ENCODE measurements around the gene SPATS2. TPM values are rescaled to one million over a fixed set of nuclear protein-coding genes. Genes with fewer than 3 reads are reported as not detected.
"Not testable (repeated sequence)": the region's sequence is repeated elsewhere in the genome, so short reads cannot be mapped to it uniquely, and the experiment has no call there.

SPATS2 gene
- total RNA-seq = 10 to 100 TPM; 12.1 to 14.8 TPM
- long read RNA-seq, donor 1, partial matches to known transcripts = 3 of 9 reads
- long read RNA-seq, donor 1, other reads (novel, unspliced or antisense) = 3 of 9 reads
- long read RNA-seq, donor 2, partial matches to known transcripts = 3 of 8 reads
- long read RNA-seq, donor 2, other reads (novel, unspliced or antisense) = 2 of 8 reads

DNA sequence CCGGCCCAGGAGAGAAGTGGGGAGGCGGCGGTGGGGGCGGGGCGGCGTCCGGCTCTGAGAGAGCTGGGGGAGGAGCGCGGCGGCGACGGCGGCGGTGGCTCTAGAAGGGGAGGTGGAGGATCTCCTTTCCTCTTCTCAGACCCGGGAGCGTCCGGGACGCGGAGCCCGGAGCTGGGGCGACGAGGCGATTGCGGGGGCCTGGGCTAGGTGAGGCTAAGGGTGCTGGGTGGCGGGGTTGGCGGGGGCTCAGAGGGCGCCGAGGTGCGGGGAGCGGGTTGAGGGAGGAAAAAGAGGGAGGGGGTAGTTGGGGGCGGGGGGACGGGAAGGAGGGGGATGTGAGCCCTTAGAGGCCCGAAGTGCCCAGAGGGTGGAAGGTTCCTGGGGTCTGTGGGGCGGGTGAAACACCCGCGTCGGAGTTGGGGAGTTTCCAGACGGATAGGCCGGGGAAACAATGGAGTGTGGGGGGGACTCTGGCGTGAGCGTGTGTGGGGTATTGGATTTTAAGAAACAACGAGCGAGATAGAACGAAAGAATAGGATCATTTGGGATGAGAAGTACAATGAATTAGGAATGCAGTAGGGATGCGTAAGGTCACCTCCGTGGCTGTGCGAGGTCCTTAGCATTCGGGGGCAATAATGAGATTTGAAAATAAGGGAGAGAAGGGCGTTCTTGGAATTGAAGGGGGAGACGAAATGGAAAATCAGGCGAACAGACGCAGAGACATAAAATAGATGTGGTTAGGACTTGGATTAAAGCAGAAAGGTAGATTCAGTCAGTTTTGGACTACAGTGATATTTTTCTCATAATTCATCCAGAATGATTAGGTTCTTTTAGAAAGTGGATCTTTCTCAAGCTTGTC is at the start of gene SPATS2:
Gene SPATS2 (plus strand): TSS at position 82 of the 859 bp plus-strand sequence. CDS start 93,551 bp downstream, outside the sequence.
- intact Hi-C loops (cut with DNase I) = loop anchor here in 1 of 2 donors (10.0 kb wide), 1 partner anchor 147 kb away; no protein-coding TSS in a partner anchor
- peak; percentile 98 for DNase-seq (ENCODE audit: low spot score)

DNA sequence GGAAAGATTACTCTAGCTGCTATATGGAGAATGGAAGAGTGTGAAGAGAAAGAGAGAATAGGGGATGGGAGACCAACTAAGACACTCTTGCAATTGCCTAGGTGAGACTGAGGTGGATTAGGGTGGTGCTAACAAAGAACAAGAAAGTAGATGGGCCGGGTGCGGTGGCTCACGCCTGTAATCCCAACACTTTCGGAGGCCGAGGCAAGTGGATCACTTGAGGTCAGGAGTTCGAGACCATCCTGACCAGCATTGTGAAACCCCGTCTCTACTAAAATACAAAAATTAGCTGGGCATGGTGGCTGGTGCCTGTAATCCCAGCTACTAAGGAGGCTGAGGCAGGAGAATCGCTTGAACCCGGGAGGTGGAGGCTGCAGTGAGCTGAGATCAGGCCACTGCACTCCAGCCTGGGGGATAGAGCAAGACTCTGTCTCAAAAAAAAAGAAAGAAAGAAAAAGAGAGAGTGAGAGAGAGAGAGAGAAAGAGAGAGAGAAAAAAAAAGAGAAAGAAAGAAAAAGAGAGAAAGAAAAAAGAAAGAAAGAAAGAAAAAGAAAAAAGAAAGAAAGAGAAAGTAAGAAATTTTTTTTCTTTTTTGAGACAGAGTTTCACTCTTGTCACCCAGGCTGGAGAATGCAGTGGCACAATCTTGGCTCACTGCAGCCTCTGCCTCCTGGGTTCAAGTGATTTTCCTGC is 46.7 kb upstream of the SPATS2 start:
- intact Hi-C loops (cut with DNase I) = not testable (repeated sequence)
- peak; percentile 58 for DNase-seq (ENCODE audit: low spot score)

DNA sequence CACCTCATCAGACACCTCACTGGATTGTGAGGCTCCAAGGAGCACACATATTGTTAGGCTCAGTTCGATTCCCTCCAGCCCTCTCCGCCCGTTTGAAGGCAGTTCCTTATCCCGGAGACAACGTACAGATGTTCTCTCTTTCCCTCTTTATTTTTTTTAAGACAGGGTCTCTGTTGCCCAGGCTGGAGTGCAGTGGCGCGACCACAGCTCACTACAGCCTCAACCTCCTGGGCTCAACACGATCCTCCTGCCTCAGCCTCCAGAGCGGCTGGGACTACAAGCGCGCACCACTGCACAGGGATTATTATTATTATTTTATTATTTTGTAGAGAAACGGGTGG is 44.9 kb upstream of the SPATS2 start:
- intact Hi-C loops (cut with DNase I) = no loop called here
- DNase-seq (ENCODE audit: low spot score) = no peak

DNA sequence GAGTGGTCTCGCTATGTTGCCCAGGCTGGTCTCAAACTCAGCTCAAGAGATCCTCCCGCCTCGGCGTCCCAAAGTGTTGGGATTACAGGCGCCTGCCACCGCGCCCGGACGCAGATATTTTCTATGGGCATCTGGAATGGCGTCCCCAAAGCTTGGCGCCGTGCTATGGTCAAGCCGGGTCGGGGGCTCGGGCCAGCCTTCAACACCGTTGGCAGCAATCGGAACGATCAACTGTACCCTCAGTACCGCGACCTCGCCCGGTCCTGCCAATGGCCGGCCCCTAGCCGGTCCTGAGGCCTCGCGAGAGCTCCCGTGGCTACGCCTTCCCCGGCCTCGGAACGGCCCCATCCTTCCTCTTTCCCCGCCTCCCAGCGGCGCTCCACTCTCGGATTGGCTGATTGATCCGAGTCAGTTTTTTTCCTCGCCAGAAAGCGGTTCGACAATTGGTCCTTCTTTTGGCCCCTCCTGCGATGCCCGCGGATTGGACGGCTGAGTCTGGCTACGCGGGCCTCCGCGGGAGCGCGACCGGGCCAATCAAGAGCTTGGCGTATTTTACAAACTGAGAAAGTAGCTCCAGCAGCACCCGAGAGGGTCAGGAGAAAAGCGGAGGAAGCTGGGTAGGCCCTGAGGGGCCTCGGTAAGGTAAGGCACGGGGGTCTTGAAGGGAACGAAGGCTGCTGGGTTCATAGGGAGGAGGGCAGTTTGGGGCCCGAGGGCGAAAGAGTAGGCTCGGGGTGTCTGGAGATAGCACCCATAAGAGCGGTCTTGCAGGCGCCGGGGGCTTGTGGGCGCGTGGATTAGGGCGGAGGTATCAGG is 44.3 kb upstream of the SPATS2 start, which contains the start of gene TROAP:
Gene TROAP (plus strand): TSS at position 548 of the 816 bp plus-strand sequence. CDS start 354 bp downstream, outside the sequence.
- DNase-seq (ENCODE audit: low spot score) = peak; percentile 99
- intact Hi-C loops (cut with DNase I) = no loop called here

DNA sequence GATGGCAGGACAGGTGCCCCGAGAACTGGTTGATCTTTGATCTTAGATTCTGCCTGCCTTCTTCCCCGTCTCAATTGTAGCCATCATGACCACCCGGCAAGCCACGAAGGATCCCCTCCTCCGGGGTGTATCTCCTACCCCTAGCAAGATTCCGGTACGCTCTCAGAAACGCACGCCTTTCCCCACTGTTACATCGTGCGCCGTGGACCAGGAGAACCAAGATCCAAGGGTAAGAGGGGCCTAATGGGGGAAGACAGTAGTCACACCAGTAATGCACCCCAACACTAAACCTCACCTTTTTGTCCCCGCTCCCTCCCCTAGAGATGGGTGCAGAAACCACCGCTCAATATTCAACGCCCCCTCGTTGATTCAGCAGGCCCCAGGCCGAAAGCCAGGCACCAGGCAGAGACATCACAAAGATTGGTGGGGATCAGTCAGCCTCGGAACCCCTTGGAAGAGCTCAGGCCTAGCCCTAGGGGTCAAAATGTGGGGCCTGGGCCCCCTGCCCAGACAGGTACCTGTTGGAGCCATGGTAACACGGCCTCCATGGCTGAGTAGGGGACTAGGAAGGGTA is 43.7 kb upstream of the SPATS2 start:
- intact Hi-C loops (cut with DNase I) = no loop called here
- peak; percentile 64 for DNase-seq (ENCODE audit: low spot score)

DNA sequence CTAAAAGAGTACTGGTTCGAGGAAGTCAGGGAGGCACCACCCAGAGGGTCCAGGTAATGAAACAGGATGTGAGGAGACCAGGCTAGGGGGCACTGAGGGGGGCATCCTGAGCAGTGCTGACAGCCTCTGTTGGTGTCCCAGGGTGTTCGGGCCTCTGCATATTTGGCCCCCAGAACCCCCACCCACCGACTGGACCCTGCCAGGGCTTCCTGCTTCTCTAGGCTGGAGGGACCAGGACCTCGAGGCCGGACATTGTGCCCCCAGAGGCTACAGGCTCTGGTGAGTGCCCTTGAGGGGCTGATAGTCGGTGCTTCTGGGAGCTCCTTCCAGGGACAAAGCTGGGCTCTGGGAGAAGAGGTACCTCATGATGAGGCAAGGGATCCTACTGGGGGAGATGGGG is 41.7 kb upstream of the SPATS2 start:
- no peak for DNase-seq (ENCODE audit: low spot score)
- intact Hi-C loops (cut with DNase I) = no loop called here

DNA sequence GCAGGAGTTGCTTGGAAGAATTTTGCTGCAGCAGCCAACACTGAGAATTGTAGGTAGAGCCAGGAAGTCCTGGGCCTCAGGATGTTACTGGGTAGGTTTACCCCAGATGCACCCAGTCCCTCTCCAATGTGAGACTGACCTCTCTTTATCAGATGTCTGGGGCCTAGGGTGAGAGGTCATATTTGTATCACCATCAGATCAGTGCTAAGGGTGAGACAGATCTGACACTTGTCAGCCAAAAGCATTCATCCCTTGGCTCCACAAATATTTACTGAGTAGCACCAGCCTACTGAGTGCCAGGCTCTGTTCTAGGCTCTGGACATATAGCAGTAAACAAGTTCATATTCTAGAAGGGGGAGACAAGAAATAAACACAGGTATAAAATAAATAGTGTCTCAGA is 39.9 kb upstream of the SPATS2 start:
- intact Hi-C loops (cut with DNase I) = no loop called here
- no peak for DNase-seq (ENCODE audit: low spot score)

DNA sequence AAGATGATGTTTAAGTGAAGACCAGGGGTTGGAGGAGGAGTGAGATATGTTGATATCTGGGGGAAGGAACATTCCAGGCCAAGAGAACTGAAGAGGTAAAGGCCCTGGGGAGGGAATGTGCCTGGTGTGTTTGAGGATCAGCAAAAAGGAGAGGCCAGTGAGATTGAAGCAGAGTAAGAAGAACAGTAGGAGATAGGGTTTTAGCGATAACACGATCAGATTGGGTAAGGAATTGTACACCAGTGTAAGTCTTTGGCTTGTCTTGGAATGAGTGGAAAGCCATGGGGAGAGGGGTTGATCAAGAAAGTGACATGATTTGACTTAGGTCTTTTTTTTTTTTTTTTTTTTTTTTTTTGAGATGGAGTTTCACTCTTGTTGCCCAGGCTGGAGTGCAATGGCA is 39.4 kb upstream of the SPATS2 start:
- no peak for DNase-seq (ENCODE audit: low spot score)
- intact Hi-C loops (cut with DNase I) = no loop called here

DNA sequence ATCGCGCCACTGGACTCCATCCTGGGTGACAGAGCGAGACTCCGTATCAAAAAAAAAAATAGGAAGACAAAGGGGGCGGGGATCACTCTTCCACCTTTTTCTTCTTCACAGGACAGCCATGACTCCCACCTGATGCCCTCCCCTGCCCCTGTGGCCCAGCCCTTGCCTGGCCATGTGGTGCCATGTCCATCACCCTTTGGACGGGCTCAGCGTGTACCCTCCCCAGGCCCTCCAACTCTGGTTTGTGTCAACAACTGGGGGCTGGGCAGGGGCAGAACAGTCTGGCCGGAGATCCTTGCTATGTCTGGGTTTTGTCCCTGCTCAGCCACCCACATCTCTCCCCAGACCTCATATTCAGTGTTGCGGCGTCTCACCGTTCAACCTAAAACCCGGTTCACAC is 38.4 kb upstream of the SPATS2 start:
- intact Hi-C loops (cut with DNase I) = no loop called here
- peak; percentile 32 for DNase-seq (ENCODE audit: low spot score)

DNA sequence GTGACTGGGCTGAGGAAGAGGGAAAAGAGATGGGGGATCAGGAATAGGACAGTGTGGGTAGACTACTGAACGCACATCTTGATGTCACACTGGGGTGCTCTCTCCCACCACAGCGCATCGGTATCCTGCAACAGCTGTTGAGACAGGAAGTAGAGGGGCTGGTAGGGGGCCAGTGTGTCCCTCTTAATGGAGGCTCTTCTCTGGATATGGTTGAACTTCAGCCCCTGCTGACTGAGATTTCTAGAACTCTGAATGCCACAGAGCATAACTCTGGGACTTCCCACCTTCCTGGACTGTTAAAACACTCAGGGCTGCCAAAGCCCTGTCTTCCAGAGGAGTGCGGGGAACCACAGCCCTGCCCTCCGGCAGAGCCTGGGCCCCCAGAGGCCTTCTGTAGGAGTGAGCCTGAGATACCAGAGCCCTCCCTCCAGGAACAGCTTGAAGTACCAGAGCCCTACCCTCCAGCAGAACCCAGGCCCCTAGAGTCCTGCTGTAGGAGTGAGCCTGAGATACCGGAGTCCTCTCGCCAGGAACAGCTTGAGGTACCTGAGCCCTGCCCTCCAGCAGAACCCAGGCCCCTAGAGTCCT is 37.1 kb upstream of the SPATS2 start:
- no peak for DNase-seq (ENCODE audit: low spot score)

DNA sequence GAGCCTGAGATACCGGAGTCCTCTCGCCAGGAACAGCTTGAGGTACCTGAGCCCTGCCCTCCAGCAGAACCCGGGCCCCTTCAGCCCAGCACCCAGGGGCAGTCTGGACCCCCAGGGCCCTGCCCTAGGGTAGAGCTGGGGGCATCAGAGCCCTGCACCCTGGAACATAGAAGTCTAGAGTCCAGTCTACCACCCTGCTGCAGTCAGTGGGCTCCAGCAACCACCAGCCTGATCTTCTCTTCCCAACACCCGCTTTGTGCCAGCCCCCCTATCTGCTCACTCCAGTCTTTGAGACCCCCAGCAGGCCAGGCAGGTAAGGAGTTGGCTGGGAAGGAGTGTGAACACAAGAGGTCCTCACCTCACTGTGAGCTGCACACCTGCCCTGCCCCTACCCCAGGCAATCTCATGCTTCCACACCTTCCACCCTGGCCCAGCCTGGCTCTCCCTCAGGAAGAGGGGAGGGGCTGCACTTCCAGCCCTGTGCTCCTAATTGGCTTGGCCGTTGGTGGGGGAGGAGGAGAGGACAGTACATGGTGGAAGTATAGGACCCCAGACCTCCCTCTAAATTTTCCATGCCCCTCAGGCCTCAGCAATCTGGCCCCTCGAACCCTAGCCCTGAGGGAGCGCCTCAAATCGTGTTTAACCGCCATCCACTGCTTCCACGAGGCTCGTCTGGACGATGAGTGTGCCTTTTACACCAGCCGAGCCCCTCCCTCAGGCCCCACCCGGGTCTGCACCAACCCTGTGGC is 36.5 kb upstream of the SPATS2 start:
- peak; percentile 74 for DNase-seq (ENCODE audit: low spot score)
- intact Hi-C loops (cut with DNase I) = loop anchor here in 1 of 2 donors (10.0 kb wide), 1 partner anchor 184 kb away; no protein-coding TSS in a partner anchor

More for the DNA sequence above, 37.1 kb upstream of the SPATS2 start:
- intact Hi-C loops (cut with DNase I) = loop anchor here in 1 of 2 donors (10.0 kb wide), 1 partner anchor 185 kb away; no protein-coding TSS in a partner anchor

DNA sequence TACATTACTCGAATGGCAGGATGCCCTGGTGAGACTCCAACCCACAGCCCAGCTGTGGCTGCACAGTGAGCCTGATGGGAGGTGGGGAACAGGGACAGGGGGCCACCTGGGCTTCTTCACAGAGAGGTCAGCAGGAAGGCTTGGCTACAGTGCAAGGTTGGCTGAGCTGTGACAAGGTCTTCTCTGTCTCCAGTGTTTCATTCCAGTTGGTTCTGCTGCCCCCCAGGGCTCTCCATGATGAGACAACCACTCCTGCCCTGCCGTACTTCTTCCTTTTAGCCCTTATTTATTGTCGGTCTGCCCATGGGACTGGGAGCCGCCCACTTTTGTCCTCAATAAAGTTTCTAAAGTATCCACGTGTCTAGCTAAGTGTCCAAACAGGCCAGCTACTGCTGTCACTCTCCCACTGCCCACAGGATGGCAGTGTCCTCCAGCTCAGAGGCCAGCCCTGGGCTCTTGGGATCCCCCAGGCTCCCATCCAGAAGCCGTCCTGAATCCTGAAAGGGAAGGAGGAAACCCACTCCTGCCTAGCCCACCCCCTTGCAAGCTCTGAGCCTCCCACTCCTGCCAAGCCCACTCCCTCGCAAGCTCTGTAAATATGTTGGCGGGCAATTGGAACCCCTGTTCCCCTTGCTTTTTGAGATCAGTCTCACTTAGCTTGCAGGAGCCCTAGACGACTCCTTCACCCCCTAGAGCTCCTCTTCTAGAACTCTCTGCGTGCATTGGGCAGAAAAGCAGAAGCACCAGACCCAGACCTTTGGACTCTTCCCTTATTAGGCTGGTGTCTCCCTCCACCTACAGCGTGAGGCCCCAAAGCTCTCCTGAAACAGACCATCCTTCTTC is 35.7 kb upstream of the SPATS2 start:
- intact Hi-C loops (cut with DNase I) = loop anchor here in 1 of 2 donors (10.0 kb wide), 1 partner anchor 183 kb away; no protein-coding TSS in a partner anchor
- DNase-seq (ENCODE audit: low spot score) = peak; percentile 87

DNA sequence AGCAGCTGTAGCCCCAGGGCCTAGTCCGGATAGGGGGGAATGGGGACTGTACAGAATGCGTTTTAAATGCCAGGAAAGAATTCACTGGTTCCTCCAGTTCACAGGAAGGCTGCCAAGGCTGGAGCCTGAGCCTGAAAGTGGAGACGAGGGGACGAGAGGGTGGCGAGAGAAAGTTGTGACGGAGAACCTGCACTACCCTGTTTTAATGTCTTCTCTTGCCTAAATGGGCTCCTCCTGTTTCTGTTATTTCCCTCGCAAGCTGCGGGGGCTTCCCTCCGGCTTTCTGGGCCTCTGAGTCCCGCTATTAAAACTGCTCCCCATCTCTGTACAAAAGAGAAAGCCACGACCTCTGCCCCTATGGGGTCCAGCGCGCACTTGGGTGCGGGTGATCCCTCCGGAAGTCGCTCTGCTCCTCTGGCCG is 34.8 kb upstream of the SPATS2 start:
- intact Hi-C loops (cut with DNase I) = loop anchor here in 1 of 2 donors (10.0 kb wide), 1 partner anchor 182 kb away; no protein-coding TSS in a partner anchor

DNA sequence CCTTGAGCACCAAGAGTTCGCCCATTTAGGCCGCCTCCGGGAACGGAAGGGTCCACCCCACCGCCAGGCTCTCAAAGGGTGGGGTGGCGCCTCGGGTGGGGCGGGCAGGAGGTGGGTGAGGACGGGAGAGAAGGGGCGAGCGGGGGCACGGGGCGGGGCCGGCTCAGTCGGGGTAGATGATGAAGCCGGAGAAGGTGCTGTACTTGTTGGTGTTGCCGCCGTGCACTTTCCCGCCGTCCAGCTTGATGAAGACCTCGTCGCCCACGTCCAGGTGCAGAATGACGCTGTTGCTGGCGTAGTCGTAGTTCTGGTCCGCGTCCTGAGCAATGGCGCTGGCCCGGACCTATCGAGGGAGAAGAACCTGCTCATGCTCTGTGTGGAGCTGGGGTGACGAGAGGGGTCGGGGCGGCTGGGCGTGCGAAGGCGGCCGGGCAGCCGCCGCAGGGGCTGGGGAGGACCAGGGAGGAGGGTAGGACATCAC is 34.3 kb upstream of the SPATS2 start:
- DNase-seq (ENCODE audit: low spot score) = peak; percentile 82
- intact Hi-C loops (cut with DNase I) = loop anchor here in 1 of 2 donors (10.0 kb wide), 1 partner anchor 182 kb away; no protein-coding TSS in a partner anchor

More for the DNA sequence above, 34.8 kb upstream of the SPATS2 start:
- peak; percentile 61 for DNase-seq (ENCODE audit: low spot score)

DNA sequence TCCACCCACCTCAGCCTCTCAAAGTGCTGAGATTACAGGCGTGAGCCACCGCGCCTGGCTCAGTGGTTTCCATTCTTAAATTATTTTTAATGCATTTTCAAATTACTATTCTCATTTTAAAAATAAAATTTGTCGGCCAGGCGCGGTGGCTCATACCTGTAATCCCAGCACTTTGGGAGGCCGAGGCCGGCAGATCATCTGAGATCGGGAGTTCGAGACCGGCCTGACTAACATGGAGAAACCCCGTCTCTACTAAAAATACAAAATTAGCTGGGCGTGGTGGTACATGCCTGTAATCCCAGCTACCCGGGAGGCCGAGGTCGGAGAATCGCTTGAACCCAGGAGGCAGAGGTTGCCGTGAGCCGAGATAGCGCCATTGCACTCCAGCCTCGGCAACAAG is 33.5 kb upstream of the SPATS2 start:
- DNase-seq (ENCODE audit: low spot score) = peak; percentile 36
- intact Hi-C loops (cut with DNase I) = loop anchor here in 1 of 2 donors (10.0 kb wide), 1 partner anchor 181 kb away; no protein-coding TSS in a partner anchor

DNA sequence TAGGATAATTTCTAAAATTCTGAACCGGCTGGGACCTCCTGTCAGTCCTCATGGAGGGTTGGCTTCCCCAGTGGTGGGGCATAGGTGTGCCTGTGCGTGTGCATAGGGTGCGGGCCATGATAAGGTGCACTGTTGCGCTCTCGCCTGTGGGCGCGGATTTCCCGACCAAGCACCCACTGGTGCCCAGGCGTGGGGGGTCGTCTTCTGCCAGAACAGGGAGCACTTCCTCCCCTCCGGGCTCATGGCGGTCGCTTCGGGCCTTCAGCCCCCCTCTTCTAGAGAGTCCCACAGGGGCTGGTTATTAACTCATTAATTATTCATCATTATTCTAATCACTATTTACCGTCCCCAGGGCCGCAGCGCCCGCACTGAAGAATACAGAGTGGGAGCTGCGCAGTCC is 33.0 kb upstream of the SPATS2 start:
- DNase-seq (ENCODE audit: low spot score) = peak; percentile 58
- intact Hi-C loops (cut with DNase I) = loop anchor here in 1 of 2 donors (10.0 kb wide), 1 partner anchor 181 kb away; no protein-coding TSS in a partner anchor

Data from posterior vena cava (tissue), 2 donors.